Measurements from ENCODE around the gene RND1. TPM values are rescaled to one million over a fixed set of nuclear protein-coding genes. Genes with fewer than 3 reads are reported as not detected.
"Not testable (repeated sequence)": the region's sequence is repeated elsewhere in the genome, so short reads cannot be mapped to it uniquely, and the experiment has no call there.

The RND1 gene
- total RNA-seq, result 5.9 TPM
- long read RNA-seq, transcript RND1-201 (5 exons, 1,681 nt), result major isoform, 6 of 7 reads
- long read RNA-seq, partial matches to known transcripts, result 0 of 7 reads
- long read RNA-seq, other reads (novel, unspliced or antisense), result 1 of 7 reads

DNA sequence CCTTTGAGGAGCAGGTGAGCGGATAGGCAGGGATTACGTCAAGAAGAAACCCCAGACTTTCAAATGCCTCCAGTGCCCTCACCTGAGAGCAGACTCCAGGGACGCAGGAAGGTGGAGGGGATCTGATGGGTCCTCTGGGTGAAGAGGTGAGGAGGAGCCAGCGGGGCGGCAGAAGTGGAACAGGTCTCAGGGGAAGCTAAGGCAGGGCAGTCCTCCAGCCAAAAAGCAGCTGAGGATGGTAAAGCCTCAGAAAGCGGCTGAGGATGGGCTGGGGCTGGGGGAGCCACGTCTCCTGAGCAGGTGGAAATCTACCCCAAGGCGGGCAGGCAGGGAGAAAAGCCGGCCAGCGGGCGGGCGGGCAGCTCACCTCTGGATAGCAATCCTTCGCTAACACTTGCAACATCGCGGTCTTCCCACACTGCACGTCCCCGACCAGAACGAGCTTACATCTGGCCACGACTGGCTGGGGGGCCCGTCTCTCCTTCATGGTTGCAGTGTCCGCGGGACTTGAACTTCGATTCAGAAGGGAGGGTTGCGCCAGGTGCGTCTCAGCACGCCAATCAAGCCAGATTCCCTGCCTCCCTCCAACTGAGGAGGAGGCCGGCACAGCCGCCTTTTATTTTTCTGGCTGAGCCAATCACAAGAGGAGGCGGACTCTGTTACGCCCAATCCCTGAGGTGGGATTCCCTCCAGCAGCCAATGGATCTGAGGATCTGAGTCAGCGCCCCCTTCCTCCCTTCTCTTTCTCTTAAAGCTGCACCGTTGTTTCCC is at the start of gene RND1:
Gene RND1, minus strand, starts transcription at position 590 of the 771 bp plus-strand sequence. Its CDS starts 103 bp downstream, at position 487.
- H3K4me3 ChIP-seq, result peak within 1 kb of the TSS; percentile 64
- no peaks in the 10 kb centered on the region for H3K27me3 ChIP-seq (ENCODE audit: low read depth)
- DNase-seq, result peak; percentile 89
- TF ChIP-seq, protein P1, sequence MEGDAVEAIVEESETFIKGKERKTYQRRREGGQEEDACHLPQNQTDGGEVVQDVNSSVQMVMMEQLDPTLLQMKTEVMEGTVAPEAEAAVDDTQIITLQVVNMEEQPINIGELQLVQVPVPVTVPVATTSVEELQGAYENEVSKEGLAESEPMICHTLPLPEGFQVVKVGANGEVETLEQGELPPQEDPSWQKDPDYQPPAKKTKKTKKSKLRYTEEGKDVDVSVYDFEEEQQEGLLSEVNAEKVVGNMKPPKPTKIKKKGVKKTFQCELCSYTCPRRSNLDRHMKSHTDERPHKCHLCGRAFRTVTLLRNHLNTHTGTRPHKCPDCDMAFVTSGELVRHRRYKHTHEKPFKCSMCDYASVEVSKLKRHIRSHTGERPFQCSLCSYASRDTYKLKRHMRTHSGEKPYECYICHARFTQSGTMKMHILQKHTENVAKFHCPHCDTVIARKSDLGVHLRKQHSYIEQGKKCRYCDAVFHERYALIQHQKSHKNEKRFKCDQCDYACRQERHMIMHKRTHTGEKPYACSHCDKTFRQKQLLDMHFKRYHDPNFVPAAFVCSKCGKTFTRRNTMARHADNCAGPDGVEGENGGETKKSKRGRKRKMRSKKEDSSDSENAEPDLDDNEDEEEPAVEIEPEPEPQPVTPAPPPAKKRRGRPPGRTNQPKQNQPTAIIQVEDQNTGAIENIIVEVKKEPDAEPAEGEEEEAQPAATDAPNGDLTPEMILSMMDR (IDR thresholded peaks at IDR 0.05), result no peak
- no peaks in the 10 kb centered on the region for H3K9me3 ChIP-seq
- ATAC-seq, result peak; percentile 96 to 97
- peaks cover 2% of the 10 kb centered on the region for H3K36me3 ChIP-seq
- peak within 1 kb of the TSS; percentile 64 for H3K27ac ChIP-seq
- H3K4me1 ChIP-seq, result peaks cover 22% of the 10 kb centered on the region
- intact Hi-C loops (cut with DNase I), result no loop called here

DNA sequence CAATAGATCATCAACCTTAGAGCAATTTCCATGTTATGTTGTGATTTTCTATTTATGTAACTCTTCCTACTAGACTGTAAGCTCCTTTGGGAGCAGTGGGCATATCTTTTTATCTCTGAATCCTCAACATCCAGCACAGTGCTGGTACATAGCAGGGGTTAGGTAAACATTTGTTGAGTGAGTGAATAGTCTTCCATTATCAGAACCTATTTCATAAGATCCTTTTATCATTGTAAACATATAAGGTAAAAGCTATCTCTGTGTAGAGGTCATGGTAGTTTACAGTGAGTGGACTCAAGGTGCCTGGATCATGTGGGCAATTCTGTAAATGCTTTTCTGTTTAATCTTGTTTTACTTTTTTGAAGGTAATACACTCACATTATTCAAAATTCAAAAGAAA is 44.5 kb upstream of the RND1 start:
- Histone ChIP-seq H3K9me3 (no peaks in the 10 kb centered on the region), H3K36me3 (no peaks in the 10 kb centered on the region), H3K27me3 (ENCODE audit: low read depth) (no peaks in the 10 kb centered on the region), H3K4me1 (no peaks in the 10 kb centered on the region), H3K27ac (no peak overlapping the region), H3K4me3 (no peak overlapping the region)
- ATAC-seq (no peak), DNase-seq (no peak)
- TF ChIP-seq, protein P1 (IDR thresholded peaks at IDR 0.05), result no peak
- intact Hi-C loops (cut with DNase I), result no loop called here

DNA sequence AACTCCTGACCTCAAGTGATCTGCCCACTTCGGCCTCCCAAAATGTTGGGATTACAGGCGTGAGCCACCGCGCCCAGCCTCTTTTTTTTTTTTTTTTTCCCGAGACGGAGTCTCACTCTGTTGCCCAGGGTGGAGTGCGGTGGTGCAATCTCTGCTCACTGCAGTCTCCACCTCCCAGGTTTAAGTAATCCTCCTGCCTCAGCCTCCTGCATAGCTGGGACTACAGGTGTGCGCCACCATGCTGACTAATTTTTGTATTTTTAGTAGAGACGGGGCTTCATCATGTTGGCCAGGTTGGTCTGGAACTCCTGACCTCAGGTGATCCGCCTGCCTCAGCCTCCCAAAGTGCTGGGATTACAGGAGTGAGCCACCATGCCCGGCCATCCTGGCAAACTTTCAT is 44.0 kb upstream of the RND1 start:
- intact Hi-C loops (cut with DNase I); H3K4me3 ChIP-seq; ATAC-seq: not testable (repeated sequence)

DNA sequence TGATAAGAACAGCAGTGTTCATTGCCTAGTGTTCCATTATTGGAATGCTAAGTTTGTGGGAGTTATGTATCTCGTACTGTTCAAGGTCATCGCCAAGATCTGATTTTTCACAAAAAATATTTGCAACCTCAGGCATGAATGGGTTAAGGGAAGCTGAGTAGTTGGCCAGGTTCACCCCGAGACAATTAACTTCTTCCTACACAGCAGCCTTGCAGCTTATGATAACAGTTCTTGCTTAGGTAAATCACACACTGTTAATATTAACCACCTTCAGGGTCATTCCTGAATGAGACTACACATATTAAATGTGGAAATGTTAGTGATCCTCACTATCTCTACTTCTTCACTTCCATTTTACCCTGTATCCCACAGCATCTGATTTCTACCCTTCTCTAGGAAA is 41.6 kb upstream of the RND1 start:
- TF ChIP-seq, protein P1 (IDR thresholded peaks at IDR 0.05), result no peak
- no peak for DNase-seq
- H3K27me3 ChIP-seq (ENCODE audit: low read depth), result no peaks in the 10 kb centered on the region

More for the DNA sequence above, 44.0 kb upstream of the RND1 start:
- H3K9me3 ChIP-seq; H3K27me3 ChIP-seq (ENCODE audit: low read depth); H3K4me1 ChIP-seq; H3K27ac ChIP-seq; DNase-seq; H3K36me3 ChIP-seq: not testable (repeated sequence)

DNA sequence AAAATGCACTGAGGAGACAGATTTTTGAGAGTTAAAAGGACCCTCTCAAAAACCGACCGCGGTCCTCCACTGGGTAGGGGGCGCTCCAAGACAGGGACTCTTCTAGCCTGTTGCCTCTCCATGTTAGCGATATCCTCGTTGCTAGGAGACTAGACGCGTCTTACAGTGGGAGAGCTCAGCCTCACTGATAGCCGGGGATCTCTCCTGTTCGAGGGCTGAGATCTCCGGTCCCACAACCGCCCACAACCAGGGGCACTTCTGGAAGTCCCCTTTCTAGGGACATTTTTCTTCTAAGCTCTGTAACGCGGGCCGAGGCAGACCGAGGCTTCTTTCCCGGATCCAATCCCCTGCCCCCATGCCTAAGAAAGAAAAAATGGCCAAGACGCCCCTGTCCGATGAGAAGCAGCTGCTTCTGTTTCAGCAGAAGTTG is 38.3 kb upstream of the RND1 start:
- TF ChIP-seq, protein P1 (IDR thresholded peaks at IDR 0.05), result peak; percentile 64
- no peaks in the 10 kb centered on the region for H3K9me3 ChIP-seq
- peak; percentile 76 for DNase-seq
- no peaks in the 10 kb centered on the region for H3K36me3 ChIP-seq
- intact Hi-C loops (cut with DNase I), result no loop called here
- H3K27ac ChIP-seq, result peak overlapping the region; percentile 11
- peak overlapping the region; percentile 54 for H3K4me3 ChIP-seq
- no peaks in the 10 kb centered on the region for H3K27me3 ChIP-seq (ENCODE audit: low read depth)
- ATAC-seq, result peak; percentile 90 to 92
- H3K4me1 ChIP-seq, result peaks cover 13% of the 10 kb centered on the region

More for the DNA sequence above, 41.6 kb upstream of the RND1 start:
- Histone ChIP-seq H3K27ac (no peak overlapping the region), H3K4me1 (peaks cover 13% of the 10 kb centered on the region), H3K36me3 (no peaks in the 10 kb centered on the region), H3K4me3 (no peak overlapping the region), H3K9me3 (no peaks in the 10 kb centered on the region)
- intact Hi-C loops (cut with DNase I), result no loop called here
- ATAC-seq, result no peak

Measured in lower lobe of right lung (tissue), 2 donors.